ENCODE results near the gene FAM13B.

DNA sequence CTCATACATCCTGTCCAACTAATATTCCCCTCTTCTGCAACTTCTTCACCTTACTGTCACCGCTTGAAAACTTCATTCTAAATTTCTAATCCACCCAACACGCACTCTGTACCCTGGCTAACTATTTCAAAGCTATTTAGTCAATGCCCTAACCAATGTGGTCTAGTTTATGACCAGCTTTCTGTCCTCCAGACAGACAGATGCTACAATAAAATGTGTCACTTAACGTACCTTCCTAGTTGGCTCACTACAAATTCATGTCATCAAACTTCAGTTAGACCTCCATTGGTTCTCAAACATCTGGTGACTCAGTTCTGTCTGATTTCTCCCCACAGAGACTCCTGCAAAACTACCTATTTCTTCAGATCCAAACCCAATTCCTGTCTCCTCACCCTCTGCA, 57.7 kb downstream of the FAM13B start:
- TF ChIP-seq, protein P1, sequence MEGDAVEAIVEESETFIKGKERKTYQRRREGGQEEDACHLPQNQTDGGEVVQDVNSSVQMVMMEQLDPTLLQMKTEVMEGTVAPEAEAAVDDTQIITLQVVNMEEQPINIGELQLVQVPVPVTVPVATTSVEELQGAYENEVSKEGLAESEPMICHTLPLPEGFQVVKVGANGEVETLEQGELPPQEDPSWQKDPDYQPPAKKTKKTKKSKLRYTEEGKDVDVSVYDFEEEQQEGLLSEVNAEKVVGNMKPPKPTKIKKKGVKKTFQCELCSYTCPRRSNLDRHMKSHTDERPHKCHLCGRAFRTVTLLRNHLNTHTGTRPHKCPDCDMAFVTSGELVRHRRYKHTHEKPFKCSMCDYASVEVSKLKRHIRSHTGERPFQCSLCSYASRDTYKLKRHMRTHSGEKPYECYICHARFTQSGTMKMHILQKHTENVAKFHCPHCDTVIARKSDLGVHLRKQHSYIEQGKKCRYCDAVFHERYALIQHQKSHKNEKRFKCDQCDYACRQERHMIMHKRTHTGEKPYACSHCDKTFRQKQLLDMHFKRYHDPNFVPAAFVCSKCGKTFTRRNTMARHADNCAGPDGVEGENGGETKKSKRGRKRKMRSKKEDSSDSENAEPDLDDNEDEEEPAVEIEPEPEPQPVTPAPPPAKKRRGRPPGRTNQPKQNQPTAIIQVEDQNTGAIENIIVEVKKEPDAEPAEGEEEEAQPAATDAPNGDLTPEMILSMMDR (conservative IDR thresholded peaks at IDR 0.05; ENCODE audit: low read depth, low read length): no peak
- TF ChIP-seq EZH2 (IDR thresholded peaks at IDR 0.05; ENCODE audit: low read length, unreplicated experiment) (no peak), EZH2phosphoT487 (IDR thresholded peaks at IDR 0.05; ENCODE audit: borderline replicate concordance, low read length) (no peak)
